ENCODE data around the gene STX10. TPM values are rescaled to one million over a fixed set of nuclear protein-coding genes. Genes with fewer than 3 reads are reported as not detected.
A peak's percentile ranks its signal among the peaks of the same experiment; 100 is the strongest.
"Not testable (repeated sequence)": the region's sequence is repeated elsewhere in the genome, so short reads cannot be mapped to it uniquely, and the experiment has no call there.

The STX10 gene
- 136 and 162 TPM in 2 replicates for total RNA-seq (2014; rRNA removed; shearing (Covaris generic))

- peak; percentile 95 for DNase-seq (ENCODE audit: low read depth)
These were observed at the start of gene STX10, which contains the start of gene IER2 for GRCh38 chr19:13150187-13150930. TSS of gene STX10 (minus strand) at chr19:13150375. CDS start at chr19:13150173, 202 bp downstream. TSS of gene IER2 (plus strand) at chr19:13150411. CDS start at chr19:13153187, 2,776 bp downstream.

GRCh38 chr19:13198634-13199033 is 48.5 kb upstream of the STX10 start:
- no peak for DNase-seq (ENCODE audit: low read depth)

- no peak for DNase-seq (ENCODE audit: low read depth)
These were observed 45.5 kb upstream of the STX10 start for GRCh38 chr19:13195678-13196077.

GRCh38 chr19:13190781-13191540 is 40.8 kb upstream of the STX10 start:
- no peak for DNase-seq (ENCODE audit: low read depth)

- DNase-seq (ENCODE audit: low read depth), result no peak
These were observed 39.4 kb upstream of the STX10 start for GRCh38 chr19:13189600-13189999.

GRCh38 chr19:13187419-13187818 is 37.2 kb upstream of the STX10 start:
- DNase-seq (ENCODE audit: low read depth), result no peak

- DNase-seq (ENCODE audit: low read depth), result not testable (repeated sequence)
These were observed 36.5 kb upstream of the STX10 start for GRCh38 chr19:13186688-13187087.

- not testable (repeated sequence) for DNase-seq (ENCODE audit: low read depth)
These were observed 35.8 kb upstream of the STX10 start for GRCh38 chr19:13185763-13186657.

GRCh38 chr19:13184926-13185325 is 34.8 kb upstream of the STX10 start:
- DNase-seq (ENCODE audit: low read depth), result not testable (repeated sequence)

GRCh38 chr19:13181747-13182388 is 31.7 kb upstream of the STX10 start:
- peak; percentile 94 for DNase-seq (ENCODE audit: low read depth)

- not testable (repeated sequence) for DNase-seq (ENCODE audit: low read depth)
These were observed 28.1 kb upstream of the STX10 start for GRCh38 chr19:13178291-13178690.

- not testable (repeated sequence) for DNase-seq (ENCODE audit: low read depth)
These were observed 27.4 kb upstream of the STX10 start for GRCh38 chr19:13177584-13177983.

GRCh38 chr19:13176345-13176744 is 26.2 kb upstream of the STX10 start:
- DNase-seq (ENCODE audit: low read depth), result no peak

GRCh38 chr19:13173139-13173737 is 23.1 kb upstream of the STX10 start:
- DNase-seq (ENCODE audit: low read depth), result no peak

- peak; percentile 98 for DNase-seq (ENCODE audit: low read depth)
These were observed 22.4 kb upstream of the STX10 start for GRCh38 chr19:13172346-13173138.

GRCh38 chr19:13171146-13171545 is 21.0 kb upstream of the STX10 start:
- no peak for DNase-seq (ENCODE audit: low read depth)

- peak; percentile 93 for DNase-seq (ENCODE audit: low read depth)
These were observed 19.6 kb upstream of the STX10 start for GRCh38 chr19:13169769-13170168.

GRCh38 chr19:13166151-13166550 is 16.0 kb upstream of the STX10 start:
- not testable (repeated sequence) for DNase-seq (ENCODE audit: low read depth)

- peak; percentile 75 for DNase-seq (ENCODE audit: low read depth)
These were observed 15.2 kb upstream of the STX10 start for GRCh38 chr19:13165162-13165997.

Measured in RPMI7951 (cell line).